Medulla oblongata (tissue), 1 donor: ENCODE data around the gene JMY.
A peak's percentile ranks its signal among the peaks of the same experiment; 100 is the strongest.
"Not testable (repeated sequence)": the region's sequence is repeated elsewhere in the genome, so short reads cannot be mapped to it uniquely, and the experiment has no call there.

Source experiments
- DNase-seq: peaks from one replicate; pipeline ENCODE4 v3.0.0-alpha.2; 2015; ENCODE audit errors: extremely low spot score

Gene JMY

DNA sequence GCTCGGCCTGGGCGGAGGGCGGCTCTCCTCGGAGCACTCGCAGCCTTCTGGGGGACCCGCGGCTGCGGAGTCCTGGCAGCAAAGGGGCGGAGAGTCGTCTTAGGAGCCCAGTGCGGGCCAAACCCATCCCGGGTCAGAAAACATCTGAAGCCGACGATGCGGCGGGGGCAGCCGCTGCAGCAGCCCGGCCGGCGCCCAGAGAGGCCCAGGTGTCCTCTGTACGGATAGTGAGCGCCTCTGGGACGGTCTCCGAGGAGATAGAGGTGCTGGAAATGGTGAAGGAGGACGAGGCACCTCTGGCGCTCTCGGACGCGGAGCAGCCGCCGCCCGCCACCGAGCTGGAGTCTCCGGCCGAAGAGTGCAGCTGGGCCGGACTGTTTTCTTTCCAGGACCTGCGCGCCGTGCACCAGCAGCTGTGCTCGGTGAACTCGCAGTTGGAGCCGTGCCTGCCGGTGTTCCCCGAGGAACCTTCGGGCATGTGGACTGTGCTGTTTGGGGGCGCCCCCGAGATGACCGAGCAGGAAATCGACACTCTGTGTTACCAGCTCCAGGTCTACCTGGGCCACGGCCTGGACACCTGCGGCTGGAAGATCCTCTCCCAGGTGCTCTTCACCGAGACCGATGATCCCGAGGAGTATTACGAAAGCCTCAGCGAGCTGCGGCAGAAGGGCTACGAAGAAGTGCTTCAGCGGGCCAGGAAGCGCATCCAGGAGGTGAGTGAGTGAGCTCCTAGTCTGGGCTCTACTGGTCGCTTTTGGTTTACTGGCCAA lies 1.2 kb downstream of the JMY start:
- DNase-seq = peak; percentile 25

DNA sequence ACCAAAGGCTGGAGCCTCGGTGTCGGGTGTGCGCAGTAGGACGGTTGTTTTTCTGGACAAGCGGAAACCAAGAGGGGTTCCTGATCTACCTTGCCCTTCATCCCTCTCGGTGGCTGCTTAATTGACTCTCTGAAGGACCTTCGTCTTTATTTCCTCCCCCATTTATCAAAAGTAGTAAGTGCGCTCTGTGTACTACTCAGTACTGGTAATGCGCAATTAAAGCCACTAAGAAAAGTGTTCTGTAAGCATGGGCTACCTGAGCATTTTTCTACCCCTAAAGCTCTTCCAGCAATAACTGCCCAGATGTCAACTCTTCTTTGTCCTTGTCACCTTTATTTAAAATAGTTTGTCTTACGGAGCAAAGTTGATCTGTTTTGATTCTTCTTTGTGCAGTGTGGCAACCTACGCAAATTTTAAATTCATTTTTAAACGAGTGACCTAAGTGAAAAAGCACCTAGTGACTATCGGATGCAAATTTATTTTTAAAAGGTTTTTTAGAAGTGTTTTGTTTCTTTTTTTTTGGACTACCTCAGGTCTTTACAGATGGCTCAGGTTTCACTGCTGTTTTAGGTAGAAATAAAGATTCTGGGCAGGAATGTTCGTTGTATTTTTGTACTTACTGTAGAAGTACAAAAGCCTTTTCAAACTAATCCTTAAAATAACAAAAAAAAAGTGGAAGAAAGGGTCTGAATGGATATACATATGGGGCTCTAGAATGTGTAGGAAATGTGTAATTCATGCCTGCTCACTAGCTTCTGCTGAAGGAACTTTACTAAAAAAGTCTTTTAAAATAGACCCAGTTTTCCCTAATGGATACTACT lies 2.0 kb downstream of the JMY start:
- peak; percentile 14 for DNase-seq

DNA sequence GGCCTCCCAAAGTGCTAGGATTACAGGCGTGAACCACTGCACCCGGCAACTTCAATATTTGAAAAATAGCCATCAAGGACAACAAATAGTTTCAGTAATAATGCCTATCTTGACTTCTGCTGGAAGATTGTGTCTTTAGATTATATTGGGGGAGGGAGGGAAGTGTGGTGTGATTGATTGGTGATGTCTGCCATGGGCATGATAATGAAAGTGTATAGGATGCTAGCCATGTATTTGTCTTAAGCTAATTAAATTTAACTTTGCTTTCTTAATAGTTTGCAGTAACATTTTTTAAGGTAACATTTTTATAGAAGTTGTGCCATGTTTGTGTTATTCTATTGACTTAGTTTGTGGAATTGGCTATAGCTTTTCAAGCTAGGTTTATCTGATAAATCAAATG lies 4.6 kb downstream of the JMY start:
- DNase-seq = no peak

DNA sequence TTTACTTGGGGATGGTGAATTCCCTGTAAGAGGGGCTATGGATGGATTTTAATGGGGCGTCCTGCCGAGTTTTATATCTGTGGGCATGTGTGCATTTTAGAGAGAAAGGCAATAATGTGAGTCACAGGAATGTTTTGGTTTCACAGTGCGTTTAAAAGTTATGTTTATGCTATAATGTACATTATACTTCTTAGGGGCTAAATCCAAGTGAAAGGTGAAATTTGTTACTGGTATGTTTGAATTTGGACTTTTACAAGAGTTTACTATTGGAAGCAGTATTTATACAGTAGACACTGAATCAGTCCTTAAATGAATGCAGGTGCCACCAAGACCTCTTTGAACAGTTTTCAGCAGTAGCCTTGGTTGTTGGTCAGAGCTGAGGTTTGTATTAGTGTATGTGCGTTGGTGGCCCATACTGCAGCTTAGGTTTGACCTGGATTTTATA lies 5.6 kb downstream of the JMY start:
- no peak for DNase-seq

DNA sequence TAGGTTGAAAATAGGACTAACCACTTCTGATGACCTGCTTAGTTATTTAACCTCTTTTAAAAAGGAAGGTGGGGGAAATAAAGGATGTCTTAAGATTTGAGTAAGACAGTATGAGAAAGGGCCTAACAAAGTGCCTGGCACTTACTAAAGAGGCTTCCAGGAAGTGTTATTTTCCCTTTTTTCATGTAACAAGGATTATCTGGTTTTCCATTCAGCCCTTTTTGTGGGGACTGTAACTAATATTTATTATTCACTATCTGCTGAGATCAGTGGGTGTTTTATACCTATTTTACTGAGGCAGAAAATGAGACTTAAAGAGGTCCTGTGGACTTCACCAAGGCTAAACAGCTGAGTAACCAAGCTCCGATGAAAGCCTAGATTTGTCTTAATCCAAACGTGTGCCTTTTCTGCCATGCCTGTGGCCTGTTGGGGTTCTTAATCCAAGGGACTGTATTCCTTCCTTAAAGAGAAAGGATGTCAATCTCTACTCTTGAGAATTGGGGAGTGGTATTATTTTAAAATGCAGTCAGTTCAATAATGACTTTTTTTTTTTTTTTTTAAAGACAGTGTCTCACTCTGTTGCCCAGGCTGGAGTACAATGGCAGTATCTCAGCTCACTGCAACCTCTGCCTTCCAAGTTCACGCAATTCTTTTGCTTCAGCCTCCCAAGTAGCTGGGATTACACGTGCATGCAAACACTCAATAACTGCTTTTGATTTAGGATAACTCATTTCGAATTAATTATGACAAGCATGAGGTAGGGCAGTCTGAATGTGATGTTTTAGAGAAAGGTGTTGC lies 6.5 kb downstream of the JMY start:
- no peak for DNase-seq

DNA sequence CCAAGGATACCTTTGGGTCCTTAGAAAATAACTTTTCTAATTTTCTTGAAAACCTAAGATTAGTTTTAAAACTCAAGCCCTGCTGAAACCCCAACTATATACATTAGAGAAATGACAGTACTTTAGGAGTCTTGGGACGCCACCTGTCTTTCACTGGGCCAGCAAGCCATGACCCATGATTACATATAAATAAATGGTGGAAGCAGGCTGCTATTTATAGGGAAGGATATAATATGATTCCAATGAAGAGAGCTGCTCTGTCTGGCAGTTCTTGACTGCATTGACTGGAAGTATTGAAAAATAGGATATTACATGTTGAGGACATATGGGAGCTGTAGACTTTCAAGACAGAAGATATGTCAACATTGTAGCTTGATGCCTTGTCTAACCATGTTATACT lies 7.3 kb downstream of the JMY start:
- DNase-seq = no peak

DNA sequence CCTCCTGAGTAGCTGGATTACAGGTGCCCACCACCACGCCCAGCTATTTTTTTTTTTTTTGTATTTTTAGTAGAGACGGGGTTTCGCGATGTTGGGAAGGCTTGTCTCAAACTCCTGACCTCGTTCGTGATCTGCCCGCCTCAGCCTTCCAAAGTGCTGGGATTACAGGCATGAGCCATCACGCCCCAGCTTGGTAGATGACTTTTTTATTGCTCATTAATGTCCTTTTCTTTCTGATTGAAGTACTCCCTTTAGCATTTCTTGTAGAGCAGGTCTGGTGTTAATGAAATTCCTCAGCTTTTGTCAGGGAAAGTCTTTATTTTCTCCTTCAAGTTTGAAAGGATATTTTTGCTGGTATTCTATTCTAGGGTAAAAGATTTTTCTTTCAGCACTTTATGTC lies 18.1 kb downstream of the JMY start:
- not testable (repeated sequence) for DNase-seq

DNA sequence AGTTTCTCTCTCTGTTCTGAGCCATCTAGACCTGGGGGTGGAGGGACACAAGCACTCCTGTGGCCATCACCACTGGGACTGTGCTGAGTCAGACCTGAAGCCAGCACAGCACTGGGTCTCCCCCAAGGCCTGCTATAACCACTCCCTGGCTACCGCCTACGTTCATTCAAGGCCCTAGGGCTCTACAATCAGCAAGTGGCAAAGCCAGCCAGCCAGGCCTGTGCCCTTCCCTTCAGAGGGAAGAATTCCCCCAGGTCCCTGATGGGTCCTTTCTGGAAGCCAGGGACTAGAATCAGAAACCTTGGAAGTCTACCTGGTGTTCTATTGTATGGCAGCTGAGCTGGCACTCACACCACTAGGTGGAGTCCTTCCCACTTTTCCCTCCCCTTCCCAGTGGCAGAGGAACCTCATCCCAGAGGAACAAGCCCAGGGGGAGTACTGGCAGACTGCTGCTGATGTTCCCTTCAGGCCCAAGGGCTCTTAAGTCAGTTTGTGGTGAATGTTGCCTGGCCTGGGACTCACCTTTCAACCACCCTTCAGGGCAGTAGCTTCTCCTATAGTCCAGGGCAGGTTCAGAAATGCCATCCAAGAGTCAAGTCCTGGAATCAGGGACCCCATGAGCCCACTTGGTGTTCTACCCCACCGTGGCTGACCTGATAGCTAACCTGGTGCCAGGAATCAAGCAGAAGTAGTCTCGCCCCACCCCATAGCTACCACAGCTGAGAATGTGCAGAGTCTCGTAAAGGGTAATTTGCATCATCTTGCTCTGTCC lies 20.0 kb downstream of the JMY start:
- DNase-seq = no peak

DNA sequence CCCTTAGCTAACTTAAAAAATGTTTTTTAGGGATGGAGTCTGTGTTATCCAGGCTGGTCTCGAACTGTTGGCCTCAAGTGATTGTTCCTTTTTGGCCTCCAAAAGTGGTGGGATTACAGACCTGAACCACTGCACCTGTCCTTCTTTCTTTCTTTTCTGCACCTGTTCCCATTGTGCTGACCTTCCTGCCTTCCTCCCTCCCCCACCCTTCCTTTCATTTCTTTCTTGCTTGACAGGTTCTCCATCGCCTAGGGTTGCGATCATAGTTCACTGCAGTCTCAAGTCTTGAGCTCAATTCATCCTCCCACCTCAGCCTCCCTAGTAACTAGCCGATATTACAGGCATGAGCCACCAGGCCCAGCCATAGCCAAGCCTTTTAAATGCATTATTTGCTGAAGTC lies 20.6 kb downstream of the JMY start:
- DNase-seq = no peak

DNA sequence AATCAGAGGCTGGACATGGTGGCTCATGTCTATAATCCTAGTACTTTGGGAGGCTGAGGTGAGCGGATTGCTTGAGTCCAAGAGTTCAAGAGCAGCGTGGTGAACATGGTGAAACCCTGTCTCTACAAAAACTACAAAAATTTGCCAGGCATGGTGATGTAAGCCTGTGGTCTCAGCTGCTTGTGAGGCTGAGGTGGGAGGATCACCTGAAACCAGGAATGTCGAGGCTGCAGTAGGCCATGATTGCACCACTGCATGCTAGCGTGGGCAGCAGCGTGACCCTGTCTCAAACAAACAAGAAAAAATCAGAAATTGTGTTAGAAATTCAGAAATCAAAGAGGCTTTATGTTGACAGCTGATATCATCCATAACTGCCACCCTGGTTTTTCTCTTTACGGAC lies 21.4 kb downstream of the JMY start:
- DNase-seq = no peak

DNA sequence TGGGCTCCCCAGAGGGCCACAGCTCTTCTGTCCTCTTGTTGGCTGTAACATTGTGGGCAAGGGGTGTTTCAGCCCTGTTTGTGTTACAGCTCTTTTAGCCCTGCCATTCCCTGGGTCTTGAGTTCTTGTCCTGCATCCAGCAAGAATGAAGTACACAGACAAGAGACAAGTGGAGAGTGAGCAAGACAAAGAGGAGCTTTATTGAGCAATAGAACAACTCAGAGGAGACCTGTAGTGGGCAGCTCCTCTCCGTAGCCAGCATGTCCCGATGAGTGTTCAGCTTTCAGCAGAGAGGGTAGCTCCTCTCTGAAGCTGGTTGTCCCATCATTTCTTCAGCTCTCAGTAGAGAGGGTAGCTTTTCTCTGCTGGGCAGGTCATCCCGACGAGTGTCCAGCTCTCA lies 22.9 kb downstream of the JMY start:
- DNase-seq = no peak

DNA sequence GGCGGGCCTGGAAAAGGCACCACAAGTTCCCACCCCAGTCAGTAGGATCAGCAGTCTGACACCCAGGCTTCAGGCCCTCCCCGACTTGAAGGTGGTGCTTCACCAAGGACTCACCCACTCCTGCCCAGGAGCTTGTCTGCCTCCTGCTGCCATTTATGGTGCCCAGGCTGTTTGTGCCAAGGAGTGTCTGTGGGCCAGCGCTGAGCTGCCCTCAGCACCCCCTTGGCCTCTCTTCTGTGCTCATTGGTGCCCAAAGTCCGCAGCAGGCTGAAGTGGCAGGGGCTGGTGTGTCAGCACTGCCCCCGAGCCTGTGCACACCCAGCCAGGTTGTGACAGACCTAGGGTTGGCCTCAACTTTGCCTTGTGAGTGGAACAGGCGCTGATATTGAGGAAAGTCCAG lies 23.5 kb downstream of the JMY start:
- no peak for DNase-seq

DNA sequence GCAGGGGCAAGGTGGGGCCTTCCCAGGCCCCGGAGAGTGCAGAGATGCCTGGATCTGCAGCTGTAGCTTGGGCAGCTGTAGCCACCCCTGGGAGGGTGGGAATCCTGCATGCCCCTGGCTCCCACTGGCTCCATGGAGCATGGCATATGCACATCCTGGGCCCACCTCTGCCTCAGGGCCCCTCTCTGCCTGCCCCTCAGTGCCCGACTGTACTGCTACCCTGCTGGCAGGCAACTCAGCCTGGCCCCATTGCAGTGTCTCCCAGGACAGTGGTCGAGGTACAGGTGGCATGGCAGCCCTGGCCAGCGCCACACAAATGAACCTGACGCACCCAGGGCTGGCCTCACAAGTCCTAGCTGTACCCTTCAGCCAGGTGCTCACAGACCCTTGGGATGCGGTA lies 23.9 kb downstream of the JMY start:
- DNase-seq = no peak

DNA sequence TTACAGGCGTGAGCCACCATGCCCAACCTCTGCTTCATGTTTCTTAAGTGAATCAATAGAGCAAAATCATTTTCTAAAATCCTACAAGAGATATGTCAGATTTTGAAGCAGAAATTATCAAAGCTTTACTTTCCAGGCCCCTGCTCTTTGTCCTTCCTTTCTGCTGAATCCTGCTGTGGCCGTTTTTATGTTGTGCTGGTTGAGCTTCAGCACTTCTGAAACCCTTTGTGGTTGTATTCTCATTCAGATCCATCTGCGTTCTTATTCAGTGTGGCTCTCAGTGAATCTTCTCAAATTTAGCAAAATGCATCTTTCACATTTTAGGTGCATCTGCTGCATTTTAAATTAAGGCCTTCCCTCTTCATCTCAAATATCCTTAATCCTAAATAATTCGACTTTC lies 26.0 kb downstream of the JMY start:
- no peak for DNase-seq

DNA sequence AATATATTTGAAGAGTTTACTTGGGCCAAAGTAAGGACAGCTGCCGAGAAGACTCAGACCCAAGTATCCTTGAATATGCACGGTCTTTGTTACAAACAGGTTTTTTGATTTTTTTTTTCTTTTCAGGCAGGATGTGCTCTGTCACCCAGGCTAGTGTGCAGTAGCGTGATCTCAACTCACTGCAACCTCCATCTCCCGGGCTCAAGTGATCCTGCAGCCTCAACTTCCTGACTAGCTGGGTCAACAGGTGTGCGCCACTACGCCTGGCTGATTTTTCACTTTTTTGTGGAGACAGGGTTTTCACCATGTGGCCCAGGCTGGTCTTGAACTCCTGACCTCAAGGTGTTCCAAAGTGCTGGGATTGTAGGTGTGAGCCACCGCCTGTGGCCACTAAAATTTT lies 27.4 kb downstream of the JMY start:
- DNase-seq = no peak

DNA sequence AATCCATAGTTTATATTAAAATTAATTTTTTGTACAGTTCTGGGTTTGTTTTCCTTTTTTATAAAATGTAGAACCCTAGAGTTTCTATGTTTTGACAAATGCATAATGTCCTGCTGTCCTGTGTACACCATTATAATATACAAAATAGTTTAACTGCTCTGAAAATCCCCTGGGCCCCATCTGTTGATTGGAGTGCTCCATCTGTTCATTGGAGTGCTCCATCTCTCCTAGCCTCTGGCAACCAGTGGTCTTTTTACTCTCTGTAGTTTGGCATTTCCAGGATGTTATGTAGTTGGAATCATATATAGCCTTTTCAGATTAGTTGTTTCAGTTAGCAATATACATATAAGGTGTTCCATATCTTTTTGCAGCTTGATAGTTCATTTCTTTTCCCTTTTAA lies 31.2 kb downstream of the JMY start:
- no peak for DNase-seq

DNA sequence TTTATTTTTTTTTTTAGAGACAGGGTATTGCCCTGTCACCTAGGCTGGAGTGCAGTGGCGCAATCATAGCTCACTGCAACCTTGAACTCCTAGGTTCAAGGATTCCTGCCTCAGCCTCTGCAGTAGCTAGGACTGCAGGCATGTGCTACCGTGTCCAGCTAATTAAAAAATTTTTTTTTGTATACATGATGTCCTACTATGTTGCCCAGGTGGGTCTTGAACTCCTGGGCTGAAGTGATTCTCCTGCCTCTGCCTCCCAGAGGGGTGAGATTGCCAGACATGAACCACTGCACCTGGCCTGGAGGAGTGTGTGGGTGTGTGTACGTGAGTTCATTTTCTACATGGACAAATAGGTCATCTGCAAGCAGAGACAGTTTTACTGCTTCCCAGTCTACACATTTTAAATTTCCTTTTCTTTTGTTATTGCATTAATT lies 33.8 kb downstream of the JMY start:
- DNase-seq = no peak

DNA sequence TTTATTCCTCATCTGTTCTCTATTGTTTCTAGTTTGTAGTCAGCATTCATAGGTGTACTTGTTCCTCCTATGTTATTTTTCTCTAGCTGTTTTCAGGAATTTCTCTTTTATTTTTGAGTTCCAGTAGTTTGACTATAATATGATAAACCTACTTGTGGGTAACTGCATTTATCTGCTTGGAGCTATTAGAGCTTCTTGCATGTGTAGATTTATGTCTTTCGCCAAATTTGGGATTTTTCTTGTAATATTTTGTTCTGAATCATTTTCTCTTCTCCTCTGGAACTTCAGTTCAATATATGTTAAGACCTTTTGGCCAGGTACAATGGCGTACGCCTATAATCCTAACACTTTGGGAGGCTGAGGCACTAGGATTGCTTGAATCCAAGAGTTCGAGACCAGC lies 37.4 kb downstream of the JMY start:
- no peak for DNase-seq

DNA sequence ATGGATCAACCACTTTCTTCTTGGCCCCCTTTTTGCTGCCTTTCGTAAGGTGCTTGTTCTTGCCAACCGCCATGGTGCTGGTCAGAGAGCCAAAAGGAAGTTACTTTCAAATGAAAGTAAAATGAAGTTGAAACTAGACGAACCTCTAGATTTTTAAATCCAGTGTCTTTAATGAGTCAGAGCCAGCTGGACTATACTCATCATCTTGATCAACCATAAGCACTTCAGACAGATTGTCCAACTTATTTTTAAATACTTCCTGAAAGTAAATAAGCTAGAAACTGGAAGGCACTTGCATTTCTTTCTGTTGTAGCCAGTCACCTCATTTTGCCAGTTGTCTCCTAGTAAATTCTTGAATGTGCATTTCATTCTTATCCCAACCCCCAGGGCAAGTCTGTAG lies 48.9 kb downstream of the JMY start:
- no peak for DNase-seq

DNA sequence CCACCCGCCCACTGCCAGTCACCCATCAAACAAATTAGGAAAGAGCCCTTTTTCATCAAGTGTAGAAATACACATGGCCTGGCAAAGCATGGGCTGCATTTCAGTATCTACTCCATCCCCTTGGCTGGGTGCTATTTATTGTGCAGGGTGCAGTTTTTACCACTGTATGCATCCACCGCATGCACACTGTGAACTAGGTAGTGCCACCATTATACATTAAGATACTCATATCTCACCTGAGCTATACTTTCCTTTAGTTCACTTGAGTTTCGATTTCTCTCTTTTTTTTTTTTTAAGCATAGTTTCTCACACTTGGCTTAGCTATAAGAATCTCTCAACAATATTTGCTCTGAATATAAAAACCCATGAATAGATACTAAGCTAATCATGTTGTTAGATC lies 49.4 kb downstream of the JMY start:
- no peak for DNase-seq

DNA sequence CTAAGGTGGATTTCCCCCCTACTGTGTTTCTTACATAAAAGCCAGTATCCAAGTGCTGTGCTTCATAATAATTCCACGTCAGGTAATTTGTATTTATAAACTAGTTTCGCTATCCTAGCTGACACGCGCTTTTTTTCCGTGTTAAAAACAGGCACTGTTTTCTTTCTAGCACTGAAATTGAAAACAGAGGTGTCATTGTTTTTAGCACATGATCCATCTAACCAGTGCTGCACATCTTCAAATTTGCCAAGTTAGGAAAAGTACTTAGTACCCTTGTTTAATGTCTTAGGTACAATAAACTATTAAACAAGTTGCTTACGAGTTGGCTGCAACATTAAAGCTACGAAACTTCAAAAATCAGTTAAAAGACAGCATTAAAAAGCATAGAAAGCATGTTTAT lies 49.9 kb downstream of the JMY start:
- peak; percentile 41 for DNase-seq

DNA sequence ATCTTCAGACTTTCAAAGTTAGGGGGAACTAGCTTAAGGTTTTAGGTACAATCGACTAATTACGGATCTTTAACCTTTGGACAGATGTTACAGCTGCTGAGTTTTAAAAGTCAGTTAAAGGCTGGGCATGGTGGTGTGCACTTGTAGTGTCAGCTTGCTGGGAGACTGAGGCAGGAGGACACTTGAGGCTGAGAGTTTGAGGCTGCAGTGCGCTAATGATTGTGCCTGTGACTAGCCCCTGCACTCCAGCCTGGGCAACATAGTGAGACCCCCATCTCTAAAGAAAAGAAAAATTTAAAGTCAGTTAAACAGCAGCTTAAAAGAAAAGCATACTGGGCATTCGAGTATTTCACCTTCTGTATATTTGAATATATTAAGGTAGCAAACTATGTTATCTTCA lies 51.4 kb downstream of the JMY start:
- DNase-seq = no peak
